Endothelial cell of umbilical vein (primary cell): ENCODE data around the gene MSN. TPM values are rescaled to one million over a fixed set of nuclear protein-coding genes. Genes with fewer than 3 reads are reported as not detected.

Experiments used
- BruUV-seq: library from RNA; stranded (reverse); fragments of 400-500 nt; replicated peaks from 2 replicates; lab custom pipeline; 2021; lab: Mats Ljungman, UMichigan
- CTCF ChIA-PET: fragments of 300-600, 350-600 bp; sonication (Branson Sonifier 250); formaldehyde crosslinking; loops from one replicate; lab custom pipeline; 2021; ENCODE audit warnings: antibody characterized with exemption, inconsistent platforms; lab: Charles Lee
- POLR2A ChIA-PET: fragments of 300-600, 350-600 bp; sonication (Branson Sonifier 250); formaldehyde crosslinking; loops from one replicate; lab custom pipeline; 2021; ENCODE audit warnings: antibody characterized with exemption, inconsistent platforms; lab: Charles Lee
- DNase-seq: peaks from one replicate; pipeline ENCODE4 v3.0.0-alpha.2; 2011; ENCODE audit warnings: low read depth, low spot score
- FAIRE-seq: peaks from 2 replicates; lab custom pipeline; 2011; peaks lifted over from hg19 to GRCh38; lab: Jason Lieb, UNC
- H2AFZ ChIP-seq: 2 replicates; pipeline ENCODE4 v1.6.0; 2012; ENCODE audit warnings: low read depth, low read length, control low read depth, inconsistent platforms
- H3K27ac ChIP-seq: 2 replicates; pipeline ENCODE4 v1.5.1; 2011; ENCODE audit warnings: low read depth, mild to moderate bottlenecking, control low read depth, low read length, moderate library complexity; ENCODE audit not compliant: insufficient read depth
- H3K27me3 ChIP-seq, 2 experiments: 2 replicates each; pipeline versions ENCODE4 v1.6.0 to v1.6.1; 2011; ENCODE audit warnings: low read length in 2 of 2, mixed read lengths in 1 of 2; ENCODE audit not compliant: control insufficient read depth in 2 of 2, insufficient read depth in 2 of 2
- H3K36me3 ChIP-seq, 2 experiments: 2 replicates in 1 of 2; 3 replicates in 1 of 2; pipeline ENCODE4 v1.5.1; 2011; ENCODE audit warnings: low read length in 2 of 2, mild to moderate bottlenecking in 1 of 2, moderate library complexity in 1 of 2; ENCODE audit not compliant: control insufficient read depth in 2 of 2, insufficient read depth in 2 of 2; ENCODE audit errors: extremely low read depth in 1 of 2
- H3K4me1 ChIP-seq: 3 replicates; pipeline ENCODE4 v1.5.1; 2011; ENCODE audit warnings: mild to moderate bottlenecking, low read length; ENCODE audit not compliant: control insufficient read depth, insufficient read depth; ENCODE audit errors: extremely low read depth
- H3K4me2 ChIP-seq: 2 replicates; pipeline ENCODE4 v1.6.1; 2011; ENCODE audit warnings: low read length, control low read depth, mixed read lengths; ENCODE audit not compliant: insufficient read depth
- H3K4me3 ChIP-seq, 3 experiments: fragments of 200-600 bp in 1 of 3; sonication (generic), shearing (Covaris generic) in 1 of 3; replicated peaks in 1 of 3; 2 replicates each; pipeline ENCODE4 v1.5.1; 2011 to 2016; ENCODE audit warnings: control low read depth in 3 of 3, low read length in 3 of 3, mild to moderate bottlenecking in 2 of 3, inconsistent platforms in 1 of 3, low read depth in 1 of 3, moderate library complexity in 1 of 3; ENCODE audit not compliant: insufficient read depth in 1 of 3
- H3K79me2 ChIP-seq: 2 replicates; pipeline ENCODE4 v1.6.0; 2012; ENCODE audit warnings: low read length, inconsistent platforms; ENCODE audit not compliant: control insufficient read depth, insufficient read depth
- H3K9ac ChIP-seq: replicated peaks from 2 replicates; pipeline ENCODE3; 2011; ENCODE audit warnings: low read length, control low read depth; ENCODE audit not compliant: insufficient read depth; ENCODE audit errors: extremely low read depth
- H3K9me1 ChIP-seq: replicated peaks from 3 replicates; pipeline ENCODE4 v1.6.0; 2011; ENCODE audit warnings: mild to moderate bottlenecking, low read length; ENCODE audit not compliant: control insufficient read depth, insufficient read depth; ENCODE audit errors: extremely low read depth
- H3K9me3 ChIP-seq: replicated peaks from 2 replicates; pipeline ENCODE4 v1.5.1; 2012; ENCODE audit warnings: low read length, inconsistent platforms; ENCODE audit not compliant: control insufficient read depth, insufficient read depth
- H4K20me1 ChIP-seq: replicated peaks from 2 replicates; pipeline ENCODE3; 2011; ENCODE audit warnings: mild to moderate bottlenecking, low read length; ENCODE audit not compliant: control insufficient read depth, insufficient read depth; ENCODE audit errors: extremely low read depth
- CTCF ChIP-seq, 2 donors: IDR thresholded peaks; 1 replicate in 1 of 2; 2 replicates in 1 of 2; pipeline ENCODE4 v1.5.1; 2011; ENCODE audit warnings: low read length in 2 of 2, mild to moderate bottlenecking in 2 of 2, moderate library complexity in 2 of 2, control low read depth in 1 of 2, inconsistent platforms in 1 of 2, low read depth in 1 of 2; ENCODE audit not compliant: insufficient read depth in 1 of 2; ENCODE audit errors: extremely low read depth in 1 of 2
- EZH2 ChIP-seq: IDR thresholded peaks from 2 replicates; pipeline ENCODE4 v1.6.1; 2012; ENCODE audit warnings: borderline replicate concordance, low read depth, mild to moderate bottlenecking, moderate library complexity, low read length, inconsistent platforms; ENCODE audit not compliant: severe bottlenecking
- FOS ChIP-seq: IDR thresholded peaks from 2 replicates; pipeline ENCODE4 v1.6.1; 2011; ENCODE audit warnings: mild to moderate bottlenecking, low read length, moderate library complexity, borderline replicate concordance; ENCODE audit not compliant: insufficient read depth
- GATA2 ChIP-seq: IDR thresholded peaks from 2 replicates; pipeline ENCODE4 v1.7.0; 2011; ENCODE audit warnings: low read depth, mild to moderate bottlenecking, moderate library complexity, mixed read lengths, low read length; ENCODE audit not compliant: insufficient read length, insufficient read depth
- JUN ChIP-seq: IDR thresholded peaks from 2 replicates; pipeline ENCODE4 v1.6.1; 2011; ENCODE audit warnings: borderline replicate concordance, low read depth; ENCODE audit not compliant: insufficient read length, insufficient read depth
- MAX ChIP-seq: IDR thresholded peaks from 2 replicates; pipeline ENCODE4 v1.6.1; 2011; ENCODE audit not compliant: insufficient read depth, insufficient read length
- MYC ChIP-seq: IDR thresholded peaks from one replicate; pipeline ENCODE4 v1.6.1; 2011; ENCODE audit warnings: mild to moderate bottlenecking, low read depth, low read length
- POLR2A ChIP-seq: IDR thresholded peaks from 2 replicates; pipeline ENCODE4 v1.6.1; 2012; ENCODE audit warnings: low read depth, mild to moderate bottlenecking, control low read depth, low read length
- POLR2AphosphoS5 ChIP-seq: IDR thresholded peaks from 2 replicates; pipeline ENCODE4 v1.6.1; 2012; ENCODE audit warnings: low read depth, mild to moderate bottlenecking, control low read depth, low read length, moderate library complexity; ENCODE audit not compliant: insufficient read depth
- dilution Hi-C: fragments of 300-500 bp; cut with MboI; formaldehyde crosslinking; loops from one replicate; pipeline ENCODE4 v1.15.0; 2019; ENCODE audit warnings: low sequenced_read_pairs; ENCODE audit not compliant: extremely low pct_ligation_motif_present
- intact Hi-C: fragments of 100-400 bp; cut with micrococcal nuclease; formaldehyde crosslinking; loops from one replicate; pipeline ENCODE4 v1.10.0; 2022
- polyA plus RNA-seq, 4 experiments: library from polyadenylated mRNA; depleted of rRNA in 3 of 4; stranded (reverse) in 3 of 4; unstranded in 1 of 4; fragments of >200 nt; gene quantifications; 2 replicates each; pipeline versions ENCODE4 v1.2.1 to v1.2.3, GENCODE V29; 2011 to 2012; ENCODE audit warnings: missing spikeins in 1 of 4
- total RNA-seq: library from RNA; stranded (reverse); gene quantifications from 2 replicates; pipeline ENCODE4 v1.2.3, GENCODE V29; 2021

The MSN gene
- total and polyA plus RNA-seq, 2 donors (not counting 3 experiments of a cell fraction or from before 2014, with no cell fraction given) = 528 to 635 TPM

GRCh38 chrX:65657659-65658058 is 9.8 kb upstream of the MSN start:
- DNase-seq (no peak), FAIRE-seq (no peak)
- Histone ChIP-seq H2AFZ (no peak overlapping the region), H3K4me2 (no peak overlapping the region), H3K9me1 (no peaks in the 10 kb centered on the region), H3K4me3 (no peak overlapping the region), H3K9ac (no peak overlapping the region), H3K27ac (no peak overlapping the region), H4K20me1 (no peaks in the 10 kb centered on the region), H3K79me2 (no peaks in the 10 kb centered on the region), H3K9me3 (no peaks in the 10 kb centered on the region), H3K27me3 (no peaks in the 10 kb centered on the region), H3K4me1 (no peaks in the 10 kb centered on the region), H3K36me3 (no peaks in the 10 kb centered on the region)
- intact Hi-C loops (no loop called here), dilution Hi-C loops (no loop called here)
- POLR2A ChIA-PET = no interaction called here
- TF ChIP-seq GATA2 (no peak), EZH2 (no peak), POLR2AphosphoS5 (no peak), MYC (no peak), POLR2A (no peak), JUN (no peak), FOS (no peak), MAX (no peak), CTCF (IDR thresholded peaks at IDR 0.05; ENCODE audit: extremely low read depth in 1 of 2, insufficient read depth in 1 of 2, low read depth in 1 of 2, low read length in 2 of 2) (no peak)
- CTCF ChIA-PET = no interaction called here
- BruUV-seq = no TSS peak
